AG09309 (cell line): Measurements from ENCODE around the gene SERAC1.
A peak's percentile ranks its signal among the peaks of the same experiment; 100 is the strongest.

Source experiments
- DNase-seq: peaks from one replicate; pipeline ENCODE4 v3.0.0-alpha.2; 2010; ENCODE audit warnings: low read depth
- H3K4me3 ChIP-seq: 2 replicates; pipeline ENCODE4 v1.5.1; 2011; ENCODE audit warnings: mild to moderate bottlenecking, low read depth, low read length, moderate library complexity; ENCODE audit not compliant: control insufficient read depth
- CTCF ChIP-seq: IDR thresholded peaks from 2 replicates; pipeline ENCODE4 v1.5.1; 2011; ENCODE audit warnings: mild to moderate bottlenecking, low read depth, low read length, inconsistent platforms; ENCODE audit not compliant: insufficient read depth, control insufficient read depth; ENCODE audit errors: missing control alignments

Gene SERAC1

GRCh38 chr6:158066136-158066781, 101.8 kb downstream of the SERAC1 start:
- H3K4me3 ChIP-seq: no peak overlapping the region
- no peak for DNase-seq
- no peak for TF ChIP-seq CTCF

DNA sequence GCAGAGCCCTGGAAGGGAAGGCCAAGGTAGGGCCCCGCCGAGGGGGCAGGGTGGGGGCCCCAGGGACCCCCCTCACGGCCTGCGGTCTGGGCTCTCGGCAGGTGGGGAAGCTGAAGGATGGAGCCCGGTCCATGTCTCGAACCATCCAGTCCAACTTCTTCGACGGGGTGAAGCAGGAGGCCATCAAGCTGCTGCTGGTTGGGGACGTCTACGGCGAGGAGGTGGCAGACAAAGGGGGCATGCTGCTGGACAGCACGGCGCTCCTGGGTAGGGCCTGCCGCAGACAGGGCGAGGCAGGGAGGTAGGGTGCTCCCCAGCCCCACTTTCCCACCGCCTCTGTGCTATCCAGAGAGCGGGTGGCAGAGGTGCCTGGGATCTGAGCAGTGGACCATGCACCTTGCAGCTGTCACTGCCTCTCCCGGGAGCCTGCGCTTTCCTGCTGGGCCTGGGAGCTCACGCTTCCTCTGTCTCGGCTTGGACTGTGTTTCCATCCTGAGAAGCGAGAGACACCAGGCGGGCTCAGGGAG, 103.3 kb downstream of the SERAC1 start:
- no peak for TF ChIP-seq CTCF
- DNase-seq: no peak
- no peak overlapping the region for H3K4me3 ChIP-seq

GRCh38 chr6:158063736-158064135, 104.3 kb downstream of the SERAC1 start:
- no peak for DNase-seq
- no peak overlapping the region for H3K4me3 ChIP-seq
- no peak for TF ChIP-seq CTCF

- H3K4me3 ChIP-seq: no peak overlapping the region
- DNase-seq: no peak
- TF ChIP-seq CTCF: no peak
These were observed 106.2 kb downstream of the SERAC1 start for GRCh38 chr6:158061709-158062461.

DNA sequence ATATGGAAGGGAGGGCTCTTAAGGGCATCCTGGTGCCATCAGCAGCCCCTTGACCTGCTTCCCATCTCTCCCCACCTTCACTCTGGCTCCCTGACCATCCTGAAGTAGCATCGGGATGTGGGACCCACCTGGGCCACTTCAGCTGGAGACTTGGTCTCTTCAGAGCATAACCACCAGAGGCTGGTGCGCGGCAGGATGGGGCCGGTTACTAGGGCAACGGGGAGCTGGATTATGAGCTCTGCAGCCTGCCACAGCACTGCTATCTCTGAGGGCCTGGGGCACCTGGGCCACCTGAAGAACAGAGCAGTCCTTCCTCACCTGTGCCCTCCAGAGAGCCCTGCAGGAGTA, 106.7 kb downstream of the SERAC1 start:
- no peak for DNase-seq
- TF ChIP-seq CTCF: no peak
- H3K4me3 ChIP-seq: no peak overlapping the region

GRCh38 chr6:158060455-158061360, 107.4 kb downstream of the SERAC1 start:
- peak; percentile 83 for DNase-seq

More at GRCh38 chr6:158060455-158061360, 107.4 kb downstream of the SERAC1 start:
- no peak overlapping the region for H3K4me3 ChIP-seq
- TF ChIP-seq CTCF: no peak
